K562 (cell line): ENCODE measurements around the gene MRAS. TPM values are rescaled to one million over a fixed set of nuclear protein-coding genes. Genes with fewer than 3 reads are reported as not detected.
"Not testable (repeated sequence)": the region's sequence is repeated elsewhere in the genome, so short reads cannot be mapped to it uniquely, and the experiment has no call there.

Experiments
- ATAC-seq: fragments of 200-7000 bp; cut with Tn5 transposase; 3 replicates; pipeline ENCODE4 v1.9.1; 2020; ENCODE audit warnings: moderate library complexity
- BruUV-seq: library from RNA; stranded (reverse); fragments of 400-500 nt; replicated peaks from 2 replicates; lab custom pipeline; 2021; lab: Mats Ljungman, UMichigan
- CTCF ChIA-PET: fragments of 300-600 bp; formaldehyde crosslinking; extraction: SDS; loops from one replicate; lab custom pipeline; 2021; ENCODE audit warnings: low intra/inter-chr PET ratio; lab: Yijun Ruan, JAX
- POLR2A ChIA-PET: fragments of 300-600, 350-650 bp; sonication (Branson Sonifier 250); formaldehyde crosslinking; extraction: SDS; loops from one replicate; lab custom pipeline; 2021; ENCODE audit warnings: antibody characterized with exemption, inconsistent platforms; lab: Yijun Ruan, JAX
- DNase-seq, 4 experiments: peaks; one replicate each; pipeline versions ENCODE4 v3.0.0 to v3.0.0-alpha.2; 2011 to 2018; ENCODE audit warnings: low spot score in 3 of 4, mixed read lengths in 3 of 4; ENCODE audit errors: extremely low read depth in 1 of 4
- FAIRE-seq: peaks from 2 replicates; lab custom pipeline; 2011; peaks lifted over from hg19 to GRCh38; lab: Jason Lieb, UNC
- H2AFZ ChIP-seq: 2 replicates; pipeline ENCODE4 v1.6.0; 2011; ENCODE audit warnings: low read depth, low read length, control low read depth, inconsistent platforms
- H3K27ac ChIP-seq: fragments of 200-600 bp; 3 replicates; pipeline ENCODE4 v1.8.0; 2011; ENCODE audit warnings: low read depth, mild to moderate bottlenecking, control low read depth, inconsistent platforms, low read length, moderate library complexity, mixed read lengths; ENCODE audit errors: extremely low read depth
- H3K27me3 ChIP-seq, 2 experiments: fragments of 300-600 bp in 1 of 2; 2 replicates in 1 of 2; 3 replicates in 1 of 2; pipeline versions ENCODE4 v1.6.0 to v1.8.0; 2011; ENCODE audit warnings: inconsistent platforms in 2 of 2, low read length in 2 of 2, mild to moderate bottlenecking in 1 of 2, mixed read lengths in 1 of 2, moderate library complexity in 1 of 2; ENCODE audit not compliant: control insufficient read depth in 2 of 2, insufficient read depth in 2 of 2
- H3K36me3 ChIP-seq: fragments of 300-600 bp; 3 replicates; pipeline ENCODE4 v1.8.0; 2011; ENCODE audit warnings: mild to moderate bottlenecking, low read length, inconsistent platforms; ENCODE audit not compliant: control insufficient read depth, insufficient read depth
- H3K4me1 ChIP-seq, 2 experiments: fragments of 200-600 bp in 1 of 2; replicated peaks in 1 of 2; 2 replicates in 1 of 2; 3 replicates in 1 of 2; pipeline versions ENCODE4 v1.5.1 to v1.8.0; 2011; ENCODE audit warnings: inconsistent platforms in 2 of 2, low read length in 2 of 2, mild to moderate bottlenecking in 1 of 2, mixed read lengths in 1 of 2, moderate library complexity in 1 of 2; ENCODE audit not compliant: control insufficient read depth in 2 of 2, insufficient read depth in 2 of 2
- H3K4me2 ChIP-seq: 2 replicates; pipeline ENCODE4 v1.6.1; 2011; ENCODE audit warnings: low read length, control low read depth, inconsistent platforms, mixed read lengths; ENCODE audit not compliant: insufficient read depth
- H3K4me3 ChIP-seq: fragments of 200-600 bp; sonication (generic), shearing (Covaris generic); 2 replicates; pipeline ENCODE4 v1.5.1; 2016; ENCODE audit warnings: control low read depth, inconsistent platforms
- H3K79me2 ChIP-seq: fragments of 200-600 bp; 3 replicates; pipeline ENCODE4 v1.8.0; 2011; ENCODE audit warnings: low read length, inconsistent platforms; ENCODE audit not compliant: control insufficient read depth, insufficient read depth
- H3K9ac ChIP-seq, 2 experiments: 2 replicates each; pipeline versions ENCODE4 v1.6.0 to v1.6.1; 2011; ENCODE audit warnings: low read depth in 2 of 2, low read length in 2 of 2, control low read depth in 1 of 2, inconsistent platforms in 1 of 2, mild to moderate bottlenecking in 1 of 2, mixed read lengths in 1 of 2; ENCODE audit not compliant: insufficient read depth in 1 of 2
- H3K9me1 ChIP-seq: one replicate; pipeline ENCODE4 v1.6.0; 2011; ENCODE audit warnings: inconsistent platforms, mild to moderate bottlenecking, low read length, moderate library complexity; ENCODE audit not compliant: control insufficient read depth, insufficient read depth
- H3K9me3 ChIP-seq: replicated peaks from 2 replicates; pipeline ENCODE4 v1.5.1; 2011; ENCODE audit warnings: low read depth, low read length, inconsistent platforms; ENCODE audit not compliant: control insufficient read depth, insufficient read depth
- H4K20me1 ChIP-seq: replicated peaks from 2 replicates; pipeline ENCODE4 v1.6.1; 2011; ENCODE audit warnings: low read length, inconsistent platforms, mixed read lengths; ENCODE audit not compliant: control insufficient read depth, insufficient read depth
- CLOCK ChIP-seq: fragments of 250-450 bp; sonication (Bioruptor Pico); IDR thresholded peaks from 2 replicates; pipeline ENCODE4 v1.4.0; 2020; ENCODE audit warnings: mild to moderate bottlenecking, moderate library complexity, borderline replicate concordance
- CTCF ChIP-seq, 3 experiments: IDR thresholded peaks in 2 of 3; conservative IDR thresholded peaks in 1 of 3; 2 replicates each; pipeline ENCODE4 v1.5.1; 2011 to 2012; ENCODE audit warnings: low read length in 3 of 3, mild to moderate bottlenecking in 3 of 3, control low read depth in 2 of 3, improper control_type of control experiment in 1 of 3, inconsistent platforms in 1 of 3, low read depth in 1 of 3, mixed read lengths in 1 of 3, moderate library complexity in 1 of 3; ENCODE audit not compliant: insufficient read depth in 2 of 3
- FOXP1 ChIP-seq: sonication (generic); formaldehyde crosslinking; IDR thresholded peaks from 2 replicates; pipeline ENCODE4 v1.8.0; 2022; ENCODE audit warnings: mild to moderate bottlenecking, missing genetic modification reagents
- GTF2F1 ChIP-seq: IDR thresholded peaks from 2 replicates; pipeline ENCODE4 v1.6.1; 2011; ENCODE audit warnings: low read depth, low read length, improper control_type of control experiment
- XRCC5 ChIP-seq: fragments of 200-400 bp; formaldehyde crosslinking; IDR thresholded peaks from 2 replicates; pipeline ENCODE4 v1.6.1; 2017; ENCODE audit warnings: low read depth, mild to moderate bottlenecking, low read length
- ZNF316 ChIP-seq: fragments of 450-650 bp; IDR thresholded peaks from 2 replicates; pipeline ENCODE4 v1.6.1; 2016
- ZNF444 ChIP-seq: fragments of 250-450 bp; sonication (Bioruptor Pico); IDR thresholded peaks from 2 replicates; pipeline ENCODE4 v1.4.0; 2020; ENCODE audit warnings: mild to moderate bottlenecking, moderate library complexity
- ZZZ3 ChIP-seq: fragments of 450-650 bp; IDR thresholded peaks from 2 replicates; pipeline ENCODE4 v1.6.1; 2016; ENCODE audit warnings: antibody characterized with exemption, mild to moderate bottlenecking, moderate library complexity
- whole genome bisulfite sequencing: fragments of 100-300 bp; shearing (Covaris generic); methylation state at CpG from one replicate; pipeline ENCODE4 v1.1.6; 2016; ENCODE audit warnings: low coverage, mixed read lengths; ENCODE audit not compliant: insufficient coverage; ENCODE audit errors: missing lambda C conversion rate; 5-methylcytosine and 5-hydroxymethylcytosine counted together
- in situ Hi-C: fragments of 300-500 bp; cut with MboI; formaldehyde crosslinking; loops from 4 replicates; pipeline ENCODE4 v1.15.0; 2018; ENCODE audit warnings: inconsistent platforms, mixed read lengths
- intact Hi-C: fragments of 100-400 bp; cut with micrococcal nuclease; formaldehyde crosslinking; loops from 2 replicates; pipeline ENCODE4 v1.14.2; 2022
- polyA plus RNA-seq, 8 experiments: library from polyadenylated mRNA; depleted of rRNA in 4 of 8; stranded (reverse) in 5 of 8; unstranded in 3 of 8; fragments of >200 nt; fragmentation: Nextera tagmentation in 2 of 8; fragmentation: Illumina TruSeq in 1 of 8; extraction: Ambion mirVana in 2 of 8; extraction: Trizol in 1 of 8; gene quantifications; 2 replicates each; pipeline versions ENCODE4 v1.2.1 to v1.2.3, GENCODE V29; 2011 to 2014; ENCODE audit warnings: inconsistent platforms in 1 of 8, missing spikeins in 1 of 8
- total RNA-seq, 7 experiments: library from RNA; depleted of rRNA in 6 of 7; stranded (reverse); fragments of >200 nt in 6 of 7; fragmentation: Illumina TruSeq in 2 of 7; extraction: Trizol in 2 of 7; gene quantifications; 2 replicates each; pipeline versions ENCODE4 v1.2.1 to v1.2.3, GENCODE V29; 2011 to 2021; ENCODE audit warnings: low replicate concordance in 1 of 7

Gene MRAS
- total and polyA plus RNA-seq, 9 of the 15 experiments (the other 6 are each of a cell fraction or from before 2014, with no cell fraction given), result 1.5 to 10.0 (median 5.0) TPM

- 0% methylated on average over 3 of the region's 4 CpGs for WGBS
These were observed 67.9 kb downstream of the MRAS start for GRCh38 chr3:138416236-138416635.

GRCh38 chr3:138417559-138417982 lies 69.2 kb downstream of the MRAS start:
- intact Hi-C loops, result loop anchor here (2.0 to 5.0 kb wide), 5 partner anchors 45 to 505 kb away; partner anchors contain the start of gene CEP70
- TF ChIP-seq CLOCK (CRISPR knock-in tag) (no peak), ZZZ3 (no peak), ZNF444 (CRISPR knock-in tag) (no peak), ZNF316 (peak; percentile 90), XRCC5 (0 out of 2 replicates have a peak, but pooled peaks have one; percentile 57), FOXP1 (CRISPR knock-in tag) (no peak), CTCF (IDR thresholded peaks at IDR 0.05 in 2 of 3, conservative IDR thresholded peaks at IDR 0.05 in 1 of 3; ENCODE audit: insufficient read depth in 2 of 3, low read depth in 1 of 3, low read length in 3 of 3) (peak; percentile 87 to 96 (median 88)), GTF2F1 (no peak)

More at GRCh38 chr3:138416236-138416635, 67.9 kb downstream of the MRAS start:
- H3K36me3 ChIP-seq, in situ Hi-C loops, CTCF ChIA-PET, H3K27ac ChIP-seq, DNase-seq, H3K4me2 ChIP-seq, H2AFZ ChIP-seq, ATAC-seq, FAIRE-seq, H3K4me1 ChIP-seq, H3K9ac ChIP-seq, H4K20me1 ChIP-seq, POLR2A ChIA-PET, H3K79me2 ChIP-seq, H3K27me3 ChIP-seq, H3K9me1 ChIP-seq, BruUV-seq, H3K4me3 ChIP-seq, H3K9me3 ChIP-seq: not testable (repeated sequence)
- intact Hi-C loops, result loop anchor here (2.0 to 5.0 kb wide), 5 partner anchors 46 to 507 kb away; partner anchors contain the start of gene CEP70

More at GRCh38 chr3:138417559-138417982, 69.2 kb downstream of the MRAS start:
- Histone ChIP-seq H3K9ac (no peak overlapping the region), H3K9me3 (no peaks in the 10 kb centered on the region), H3K27me3 (no peaks in the 10 kb centered on the region), H3K4me1 (no peaks in the 10 kb centered on the region; a peak in 1 of 5 replicates), H4K20me1 (no peaks in the 10 kb centered on the region), H3K4me2 (no peak overlapping the region), H3K9me1 (no peaks in the 10 kb centered on the region), H3K27ac (no peak overlapping the region), H3K4me3 (no peak overlapping the region), H3K79me2 (no peaks in the 10 kb centered on the region), H3K36me3 (no peaks in the 10 kb centered on the region), H2AFZ (peak overlapping the region; percentile 3; the same call in 1 of the 2 replicates)
- DNase-seq (peak; percentile 67 to 79 (median 70)), ATAC-seq (peak; percentile 98), FAIRE-seq (peak; percentile 88)
- in situ Hi-C loops, result no loop called here
- WGBS, result 19% methylated on average over 6 of the region's 7 CpGs
- ChIA-PET CTCF (interaction anchor here (0.7 to 1.3 kb wide), 3 partner anchors 85 to 506 kb away, joined by 3 to 4 read pairs (median 4); no protein-coding TSS in a partner anchor), POLR2A (interaction anchor here (0.6 to 1.1 kb wide), 2 partner anchors 361 to 499 kb away, joined by 3 to 4 read pairs; no protein-coding TSS in a partner anchor)
- BruUV-seq, result no TSS peak
